ENCODE data around the gene TPST2.

GRCh38 chr22:26529345-26529744 is 60.6 kb downstream of the TPST2 start:
- TF ChIP-seq CTCF (IDR thresholded peaks at IDR 0.05; ENCODE audit: low read length), result no peak
- no peak for TF ChIP-seq EZH2 (optimal IDR thresholded peaks at IDR 0.05; ENCODE audit: low read depth, low read length)
- TF ChIP-seq EZH2phosphoT487 (IDR thresholded peaks at IDR 0.05; ENCODE audit: low read length), result no peak
